ENCODE data around the gene AHDC1. TPM values are rescaled to one million over a fixed set of nuclear protein-coding genes. Genes with fewer than 3 reads are reported as not detected.
"Not testable (repeated sequence)": the region's sequence is repeated elsewhere in the genome, so short reads cannot be mapped to it uniquely, and the experiment has no call there.

Gene AHDC1
- total and polyA plus RNA-seq, 12 donors: 17.0 to 53.1 (median 40.7) TPM

GRCh38 chr1:27504588-27505419 is 99.1 kb downstream of the AHDC1 start:
- no peaks in the 10 kb centered on the region for H3K9me3 ChIP-seq
- H3K36me3 ChIP-seq: no peaks in the 10 kb centered on the region
- WGBS, 2 donors: 11 to 14% methylated on average over 13 of the region's 13 CpGs
- H3K27ac ChIP-seq: peak overlapping the region; percentile 88 to 99 (median 97)
- intact Hi-C loops (cut with DNase I): loop anchor here in 3 of 10 donors (2.0 to 10.0 kb wide), 3 partner anchors 14 to 100 kb away; partner anchors contain the start of genes AHDC1 (in 3 of the 3) and WASF2 (in 1 of the 3)
- peak overlapping the region in 4 of 10 donors; percentile 31 to 43 (median 38) for H3K4me3 ChIP-seq
- peak in 1 of 9 donors; percentile 6 for TF ChIP-seq CTCF (IDR thresholded peaks at IDR 0.05)
- H3K4me1 ChIP-seq: peaks cover 20 to 44% (median 30%) of the 10 kb centered on the region in 9 donors
- ATAC-seq (peak; percentile 93 to 96 (median 94)), DNase-seq (peak; percentile 90 to 93)
- H3K27me3 ChIP-seq: no peaks in the 10 kb centered on the region

DNA sequence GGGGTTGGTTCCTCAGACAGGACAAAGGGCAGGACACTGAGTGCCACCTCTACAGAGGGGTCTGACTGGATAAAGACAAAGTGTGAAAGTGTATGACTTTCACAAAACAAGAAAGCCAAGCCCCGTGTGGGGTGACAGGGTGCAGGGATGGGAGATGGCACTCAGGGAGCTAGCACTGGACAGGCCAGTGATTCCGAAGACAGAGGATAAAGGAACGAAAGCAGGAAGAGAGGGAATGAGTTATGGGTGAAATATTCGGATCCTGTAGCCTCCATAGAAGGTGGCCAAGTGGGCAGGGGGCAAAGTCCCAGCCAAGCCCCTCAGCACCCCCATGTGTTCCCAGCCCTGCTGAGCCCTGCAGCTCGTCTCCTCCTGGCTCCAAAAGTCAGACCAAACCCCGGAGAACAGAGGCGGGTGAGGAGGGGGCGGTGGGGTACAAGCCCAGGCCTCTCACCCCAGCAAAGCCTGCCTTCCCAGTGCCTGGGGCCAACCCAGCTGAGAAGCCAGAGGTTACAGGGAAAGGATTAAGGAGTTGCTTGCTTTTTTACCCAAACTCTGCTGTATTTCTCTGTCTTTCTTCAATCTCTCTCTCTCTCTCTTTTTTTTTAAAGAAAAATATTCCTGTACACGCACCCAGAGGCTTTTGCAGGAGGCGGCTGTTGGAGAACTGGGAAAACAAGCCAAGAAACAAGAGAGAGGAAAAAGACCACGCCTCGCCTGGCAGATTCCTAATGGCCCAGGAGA is 99.9 kb downstream of the AHDC1 start:
- no peak for TF ChIP-seq CTCF (IDR thresholded peaks at IDR 0.05)
- peak overlapping the region in 9 of 10 donors; percentile 14 to 43 (median 30) for H3K4me3 ChIP-seq
- peak in 7 of 8 donors; percentile 1 to 23 (median 14) for ATAC-seq
- no peaks in the 10 kb centered on the region for H3K36me3 ChIP-seq
- peak overlapping the region; percentile 88 to 99 (median 97) for H3K27ac ChIP-seq
- H3K4me1 ChIP-seq: peaks cover 20 to 37% (median 28%) of the 10 kb centered on the region in 9 donors
- intact Hi-C loops (cut with DNase I): loop anchor here in 2 of 10 donors (2.0 to 10.0 kb wide), 3 partner anchors 13 to 101 kb away; partner anchors contain the start of genes AHDC1 (in 2 of the 2) and WASF2 (in 1 of the 2)
- DNase-seq: no peak
- H3K9me3 ChIP-seq: no peaks in the 10 kb centered on the region
- no peaks in the 10 kb centered on the region for H3K27me3 ChIP-seq
- whole genome bisulfite sequencing, 2 donors: 12 to 14% methylated on average over 12 of the region's 12 CpGs

DNA sequence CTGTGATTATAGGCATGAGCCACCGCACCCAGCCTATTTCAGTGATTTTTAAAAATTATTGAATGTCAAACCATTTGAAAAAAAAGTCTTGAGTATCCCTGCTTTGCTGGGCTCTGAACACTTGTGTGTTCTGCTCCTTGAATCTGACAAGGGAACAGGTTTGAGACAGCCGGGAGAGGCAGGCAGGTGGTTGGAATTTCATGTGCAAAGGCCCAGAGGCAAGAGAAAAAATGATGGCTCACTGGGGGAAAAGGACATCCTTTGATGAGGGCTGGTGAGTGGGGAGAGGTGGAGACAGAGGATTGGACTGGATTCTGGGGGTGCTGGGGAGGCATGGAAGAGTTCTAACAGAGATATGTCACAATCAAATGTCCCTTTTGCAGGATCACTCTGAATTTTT is 100.9 kb downstream of the AHDC1 start:
- H3K9me3 ChIP-seq: no peaks in the 10 kb centered on the region
- no peaks in the 10 kb centered on the region for H3K36me3 ChIP-seq
- H3K4me3 ChIP-seq: no peak overlapping the region
- TF ChIP-seq CTCF (IDR thresholded peaks at IDR 0.05): no peak
- no peaks in the 10 kb centered on the region for H3K27me3 ChIP-seq
- WGBS, 2 donors: 96% methylated on average over 2 of the region's 2 CpGs
- DNase-seq: no peak
- H3K4me1 ChIP-seq: peaks cover 20 to 35% (median 28%) of the 10 kb centered on the region in 9 donors
- intact Hi-C loops (cut with DNase I): loop anchor here in 2 of 10 donors (5.0 to 10.0 kb wide), 2 partner anchors 99 to 102 kb away; partner anchors contain the start of gene AHDC1 (in 2 of the 2)
- ATAC-seq: no peak
- peak overlapping the region in 7 of 10 donors; percentile 88 to 98 (median 97) for H3K27ac ChIP-seq

GRCh38 chr1:27501159-27501558 is 102.8 kb downstream of the AHDC1 start:
- not testable (repeated sequence) for H3K36me3 ChIP-seq, H3K27me3 ChIP-seq, H3K27ac ChIP-seq, DNase-seq, H3K9me3 ChIP-seq, H3K4me3 ChIP-seq, ATAC-seq
- intact Hi-C loops (cut with DNase I): loop anchor here in 2 of 10 donors (5.0 to 10.0 kb wide), 2 partner anchors 101 to 104 kb away; partner anchors contain the start of gene AHDC1 (in 2 of the 2)
- peaks cover 25 to 44% (median 37%) of the 10 kb centered on the region in 9 donors for H3K4me1 ChIP-seq
- WGBS, 2 donors: 96 to 100% methylated on average over 2 of the region's 2 CpGs
